Ecto neural progenitor cell (in vitro differentiated cells): ENCODE data around the gene REG3A.

Source experiments
- DNase-seq: peaks from one replicate; pipeline ENCODE4 v3.0.0-alpha.2; 2018; ENCODE audit warnings: low spot score

Gene REG3A

GRCh38 chr2:79159653-79160052, at the start of gene REG3A:
REG3A (minus strand) TSS chr2:79159753; CDS start chr2:79159405, 348 bp downstream.
- DNase-seq: no peak

GRCh38 chr2:79200762-79201161, 41.2 kb upstream of the REG3A start:
- no peak for DNase-seq

GRCh38 chr2:79191816-79192215, 32.3 kb upstream of the REG3A start:
- no peak for DNase-seq

GRCh38 chr2:79191081-79191480, 31.5 kb upstream of the REG3A start:
- no peak for DNase-seq

GRCh38 chr2:79189465-79189864, 29.9 kb upstream of the REG3A start:
- no peak for DNase-seq

GRCh38 chr2:79181617-79182016, 22.1 kb upstream of the REG3A start:
- no peak for DNase-seq

GRCh38 chr2:79180092-79180491, 20.5 kb upstream of the REG3A start:
- no peak for DNase-seq

GRCh38 chr2:79179036-79179435, 19.5 kb upstream of the REG3A start:
- DNase-seq: no peak

GRCh38 chr2:79178076-79178674, 18.6 kb upstream of the REG3A start:
- no peak for DNase-seq

- no peak for DNase-seq
Measured at GRCh38 chr2:79171348-79171958, 11.9 kb upstream of the REG3A start.

- DNase-seq: no peak
Measured at GRCh38 chr2:79162801-79163200, 3.2 kb upstream of the REG3A start.

- DNase-seq: no peak
Measured at GRCh38 chr2:79162132-79162531, 2.6 kb upstream of the REG3A start.

GRCh38 chr2:79159030-79159429, 523 bp downstream of the REG3A start:
- no peak for DNase-seq

GRCh38 chr2:79155826-79156476, 3.6 kb downstream of the REG3A start:
- DNase-seq: no peak

- DNase-seq: no peak
Measured at GRCh38 chr2:79139423-79139822, 20.1 kb downstream of the REG3A start.

GRCh38 chr2:79138385-79138784, 21.2 kb downstream of the REG3A start:
- DNase-seq: no peak

GRCh38 chr2:79131687-79132086, 27.9 kb downstream of the REG3A start:
- no peak for DNase-seq

- DNase-seq: no peak
Measured at GRCh38 chr2:79129804-79130203, 29.7 kb downstream of the REG3A start.

GRCh38 chr2:79129260-79129659, 30.3 kb downstream of the REG3A start:
- DNase-seq: no peak

GRCh38 chr2:79128406-79128805, 31.1 kb downstream of the REG3A start:
- no peak for DNase-seq

- no peak for DNase-seq
Measured at GRCh38 chr2:79125721-79125985, 33.9 kb downstream of the REG3A start.

GRCh38 chr2:79124907-79125720, 34.4 kb downstream of the REG3A start:
- DNase-seq: no peak

GRCh38 chr2:79122676-79123075, 36.9 kb downstream of the REG3A start:
- DNase-seq: no peak
